Measurements from ENCODE around the gene PIK3R2. TPM values are rescaled to one million over a fixed set of nuclear protein-coding genes. Genes with fewer than 3 reads are reported as not detected.
A peak's percentile ranks its signal among the peaks of the same experiment; 100 is the strongest.

PIK3R2 gene
- total RNA-seq, 2 donors from 2014 or later: 13.6 to 18.3 TPM

DNA sequence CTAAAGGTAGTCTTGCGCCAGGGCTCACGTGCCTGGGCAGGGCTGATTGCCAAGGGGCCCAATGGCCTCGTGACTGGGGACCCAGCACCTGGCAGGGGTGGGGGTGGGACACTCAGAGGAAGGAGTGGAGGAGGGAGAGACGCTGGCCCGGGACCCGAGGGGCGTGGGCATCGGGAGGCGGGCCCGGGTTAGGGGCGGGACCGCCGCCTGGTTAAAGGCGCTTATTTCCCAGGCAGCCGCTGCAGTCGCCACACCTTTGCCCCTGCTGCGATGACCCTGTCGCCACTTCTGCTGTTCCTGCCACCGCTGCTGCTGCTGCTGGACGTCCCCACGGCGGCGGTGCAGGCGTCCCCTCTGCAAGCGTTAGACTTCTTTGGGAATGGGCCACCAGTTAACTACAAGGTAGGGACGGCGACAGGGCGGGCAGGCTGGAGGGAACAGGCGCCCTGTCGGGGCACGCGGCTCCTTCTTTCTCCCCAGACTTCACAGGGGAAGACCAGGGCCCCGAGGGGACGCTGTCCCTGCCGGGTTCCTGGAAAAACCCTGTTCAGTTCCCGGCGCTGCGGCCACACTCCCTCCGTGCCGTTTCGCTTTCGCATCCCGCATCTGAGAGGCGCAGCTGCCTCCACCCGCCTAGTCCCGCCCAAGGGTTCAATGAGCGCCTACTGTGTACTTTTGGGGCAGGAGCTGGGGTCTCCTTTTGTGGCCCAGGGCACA is 20.8 kb downstream of the PIK3R2 start, which contains the start of gene IFI30:
IFI30 (plus strand) TSS at position 242 of the 717 bp plus-strand sequence; CDS start at position 271, 29 bp downstream.
- DNase-seq (ENCODE audit: low spot score in 2 of 2) (peak; percentile 77 to 80), ATAC-seq (peak; percentile 80 to 89)
- Mint-ChIP-seq H3K27ac (peak within 1 kb of the TSS; percentile 74 to 92), H3K9me3 (no peaks in the 10 kb centered on the region), H3K36me3 (peaks cover 0 to 19% of the 10 kb centered on the region in 2 donors)

- peak overlapping the region in 1 of 2 donors; percentile 92 for H3K27ac Mint-ChIP-seq
- H3K9me3 Mint-ChIP-seq: no peaks in the 10 kb centered on the region
- H3K36me3 Mint-ChIP-seq: peaks cover 0 to 19% of the 10 kb centered on the region in 2 donors
- ATAC-seq (no peak), DNase-seq (ENCODE audit: low spot score in 2 of 2) (no peak)
Measured at GRCh38 chr19:18174983-18175382, 22.0 kb downstream of the PIK3R2 start.

- no peak for DNase-seq (ENCODE audit: low spot score in 2 of 2)
- Mint-ChIP-seq H3K36me3 (peaks cover 0 to 17% of the 10 kb centered on the region in 2 donors), H3K27ac (no peak overlapping the region), H3K9me3 (no peaks in the 10 kb centered on the region)
- ATAC-seq: no peak
Measured at GRCh38 chr19:18176367-18177310, 23.7 kb downstream of the PIK3R2 start.

- no peak for ATAC-seq
- no peak for DNase-seq (ENCODE audit: low spot score in 2 of 2)
- peaks cover 0 to 7% of the 10 kb centered on the region in 2 donors for H3K36me3 Mint-ChIP-seq
- no peaks in the 10 kb centered on the region for H3K9me3 Mint-ChIP-seq
- no peak overlapping the region for H3K27ac Mint-ChIP-seq
Measured at GRCh38 chr19:18179957-18180356, 27.0 kb downstream of the PIK3R2 start.

DNA sequence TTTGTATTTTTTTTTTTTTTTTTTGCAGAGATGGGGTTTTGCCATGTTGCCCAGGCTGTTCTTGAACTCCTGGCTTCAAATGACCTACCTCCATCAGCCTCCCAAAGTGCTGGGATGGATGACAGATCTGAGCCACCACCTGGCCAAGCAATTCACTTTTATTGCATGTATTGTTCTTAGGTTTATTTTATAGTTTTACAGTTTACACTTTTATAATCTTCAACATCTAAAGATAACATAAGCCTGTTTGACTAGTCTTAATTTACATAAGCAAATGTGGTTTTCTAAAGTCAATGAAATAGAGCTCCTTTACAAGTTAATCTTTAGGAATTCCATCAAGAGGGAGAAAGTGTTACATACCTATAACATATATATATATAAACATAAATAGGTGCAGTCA is 30.6 kb downstream of the PIK3R2 start:
- ATAC-seq: no peak
- no peak for DNase-seq (ENCODE audit: low spot score in 2 of 2)
- Mint-ChIP-seq H3K36me3 (no peaks in the 10 kb centered on the region), H3K9me3 (no peaks in the 10 kb centered on the region), H3K27ac (no peak overlapping the region)

- DNase-seq (ENCODE audit: low spot score in 2 of 2) (no peak), ATAC-seq (no peak)
- Mint-ChIP-seq H3K9me3 (no peaks in the 10 kb centered on the region), H3K27ac (no peak overlapping the region), H3K36me3 (no peaks in the 10 kb centered on the region)
Measured at GRCh38 chr19:18185538-18185937, 32.6 kb downstream of the PIK3R2 start.

DNA sequence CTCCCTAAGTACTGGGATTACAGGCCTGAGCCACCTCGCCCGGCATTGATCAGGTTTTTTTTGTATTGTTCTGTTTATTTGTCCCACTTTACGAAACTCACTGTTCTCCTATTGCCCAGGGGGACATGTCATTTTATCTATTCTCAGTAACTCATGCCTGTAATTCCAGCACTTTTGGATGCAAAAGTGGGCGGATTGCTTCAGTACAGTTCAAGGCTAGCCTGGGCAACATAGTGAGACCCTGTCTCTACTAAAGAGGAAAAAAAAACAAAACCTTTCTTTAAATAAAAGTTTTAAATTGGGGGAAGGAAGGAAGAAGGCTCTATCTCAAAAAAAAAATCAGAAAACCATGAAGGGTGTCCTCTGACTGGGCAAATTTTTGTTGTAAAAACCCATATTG is 37.3 kb downstream of the PIK3R2 start:
- ATAC-seq (no peak), DNase-seq (ENCODE audit: low spot score in 2 of 2) (no peak)
- Mint-ChIP-seq H3K9me3 (no peaks in the 10 kb centered on the region), H3K27ac (no peak overlapping the region), H3K36me3 (no peaks in the 10 kb centered on the region)

DNA sequence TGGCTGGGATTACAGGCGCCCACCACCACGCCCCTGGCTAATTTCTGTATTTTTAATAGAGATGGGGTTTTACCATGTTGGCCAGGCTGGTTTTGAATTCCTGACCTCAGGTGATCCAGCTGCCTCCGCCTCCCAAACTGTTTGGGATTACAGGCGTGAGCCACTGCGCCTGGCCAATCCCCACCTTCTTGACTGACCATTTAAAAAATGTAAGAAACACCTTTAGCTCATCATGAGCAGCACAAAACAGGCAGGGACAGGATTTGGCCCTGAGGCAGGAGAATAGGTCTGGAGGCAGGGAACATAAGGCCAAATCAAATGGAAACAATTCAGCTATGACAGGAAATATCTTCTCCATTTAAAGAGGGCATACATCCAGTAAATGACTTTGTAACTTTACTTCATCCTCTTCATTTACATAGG is 38.7 kb downstream of the PIK3R2 start:
- no peak for ATAC-seq
- Mint-ChIP-seq H3K36me3 (no peaks in the 10 kb centered on the region), H3K27ac (peak overlapping the region in 1 of 2 donors; percentile 89), H3K9me3 (no peaks in the 10 kb centered on the region)
- no peak for DNase-seq (ENCODE audit: low spot score in 2 of 2)

- no peaks in the 10 kb centered on the region for H3K36me3 Mint-ChIP-seq
- peak within 1 kb of the TSS; percentile 84 to 89 for H3K27ac Mint-ChIP-seq
- ATAC-seq (peak; percentile 92 to 93), DNase-seq (ENCODE audit: low spot score in 2 of 2) (peak; percentile 96 to 99)
- no peaks in the 10 kb centered on the region for H3K9me3 Mint-ChIP-seq
Measured at GRCh38 chr19:18192673-18193387, 39.9 kb downstream of the PIK3R2 start, which contains the start of gene MPV17L2. Gene MPV17L2 (plus strand): TSS chr19:18193218. CDS start chr19:18193282, 64 bp downstream.

DNA sequence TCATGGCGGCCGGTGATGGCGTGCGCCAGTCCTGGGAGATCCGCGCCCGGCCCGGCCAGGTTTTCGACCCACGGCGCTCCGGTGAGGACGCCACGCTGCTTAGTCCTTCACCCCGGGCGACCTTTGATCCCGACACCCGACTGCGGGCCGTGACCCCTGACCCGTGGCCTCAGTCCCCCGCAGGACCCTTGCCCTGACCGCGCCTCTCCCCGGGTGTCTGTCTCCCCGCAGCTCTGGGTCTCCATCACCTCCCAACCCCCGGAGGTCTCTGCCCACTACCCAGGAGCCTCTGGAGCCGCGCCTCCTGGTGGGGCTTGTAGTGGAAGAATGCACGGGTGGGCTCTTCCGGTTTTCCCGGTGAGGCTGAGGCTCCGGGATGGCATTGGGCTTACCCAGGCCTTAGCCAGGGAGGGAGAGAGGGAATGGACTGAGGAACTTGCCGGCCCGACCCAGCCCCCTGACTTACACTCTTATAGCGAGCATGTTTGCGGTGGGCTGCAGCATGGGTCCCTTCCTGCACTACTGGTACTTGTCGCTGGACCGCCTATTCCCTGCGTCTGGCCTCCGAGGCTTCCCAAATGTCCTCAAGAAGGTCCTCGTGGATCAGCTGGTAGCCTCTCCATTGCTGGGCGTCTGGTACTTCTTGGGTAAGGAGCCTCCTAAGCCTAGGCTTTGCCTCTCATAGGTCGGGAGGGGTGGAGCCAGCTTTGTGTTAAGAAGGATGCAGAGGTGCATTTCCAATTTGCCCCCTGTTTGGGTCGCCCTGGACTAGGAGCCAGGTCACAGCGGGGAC is 40.6 kb downstream of the PIK3R2 start:
- H3K9me3 Mint-ChIP-seq: no peaks in the 10 kb centered on the region
- no peaks in the 10 kb centered on the region for H3K36me3 Mint-ChIP-seq
- DNase-seq (ENCODE audit: low spot score in 2 of 2): peak in 1 of 2 donors; percentile 19
- peak overlapping the region; percentile 84 to 89 for H3K27ac Mint-ChIP-seq
- no peak for ATAC-seq

GRCh38 chr19:18194181-18194530 is 41.2 kb downstream of the PIK3R2 start:
- H3K36me3 Mint-ChIP-seq: no peaks in the 10 kb centered on the region
- no peak for ATAC-seq
- no peak for DNase-seq (ENCODE audit: low spot score in 2 of 2)
- peak overlapping the region; percentile 77 to 89 for H3K27ac Mint-ChIP-seq
- no peaks in the 10 kb centered on the region for H3K9me3 Mint-ChIP-seq

- DNase-seq (ENCODE audit: low spot score in 2 of 2): peak in 1 of 2 donors; percentile 46
- no peaks in the 10 kb centered on the region for H3K36me3 Mint-ChIP-seq
- peak overlapping the region; percentile 59 to 89 for H3K27ac Mint-ChIP-seq
- H3K9me3 Mint-ChIP-seq: no peaks in the 10 kb centered on the region
- no peak for ATAC-seq
Measured at GRCh38 chr19:18194554-18195238, 41.7 kb downstream of the PIK3R2 start.

GRCh38 chr19:18196511-18196845 is 43.5 kb downstream of the PIK3R2 start:
- H3K9me3 Mint-ChIP-seq: no peaks in the 10 kb centered on the region
- H3K27ac Mint-ChIP-seq: no peak overlapping the region
- no peak for ATAC-seq

DNA sequence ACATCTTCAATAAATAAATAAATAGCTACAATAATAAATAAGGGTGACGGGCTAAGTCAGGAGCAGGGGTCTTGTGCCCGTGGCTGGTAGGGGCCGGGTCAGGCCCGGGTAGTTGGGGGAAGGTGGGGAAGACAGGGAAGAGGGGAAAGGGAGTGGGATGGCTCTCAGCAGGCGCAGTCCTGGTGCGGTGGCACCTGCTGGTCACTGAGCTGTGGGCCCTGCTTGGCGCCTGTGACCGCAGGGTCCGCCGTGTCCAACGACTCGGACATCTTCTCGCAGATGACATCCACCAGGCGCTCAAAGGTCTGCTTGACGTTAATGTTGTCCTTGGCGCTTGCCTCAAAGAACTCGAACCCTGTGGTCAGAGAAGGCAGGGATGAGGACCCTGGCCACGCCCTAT is 44.3 kb downstream of the PIK3R2 start:
- Mint-ChIP-seq H3K9me3 (no peaks in the 10 kb centered on the region), H3K36me3 (peaks cover 8% of the 10 kb centered on the region in 2 donors)
- ATAC-seq: no peak

More at GRCh38 chr19:18196511-18196845, 43.5 kb downstream of the PIK3R2 start:
- DNase-seq (ENCODE audit: low spot score in 2 of 2): no peak
- no peaks in the 10 kb centered on the region for H3K36me3 Mint-ChIP-seq

GRCh38 chr19:18197941-18198340 is 45.0 kb downstream of the PIK3R2 start:
- Mint-ChIP-seq H3K9me3 (no peaks in the 10 kb centered on the region), H3K27ac (no peak overlapping the region), H3K36me3 (peaks cover 9 to 11% of the 10 kb centered on the region in 2 donors)
- DNase-seq (ENCODE audit: low spot score in 2 of 2) (no peak), ATAC-seq (no peak)

More for the DNA sequence above, 44.3 kb downstream of the PIK3R2 start:
- no peak for DNase-seq (ENCODE audit: low spot score in 2 of 2)
- no peak overlapping the region for H3K27ac Mint-ChIP-seq

Data from activated naive CD4-positive, alpha-beta T cell treated with anti-CD3 and anti-CD28 coated beads, Interleukin-2, amount 50 U/mL, for 72 hours (primary cell).